Hematopoietic multipotent progenitor cell (in vitro differentiated cells): Measurements from ENCODE around the gene ABLIM3. TPM values are rescaled to one million over a fixed set of nuclear protein-coding genes. Genes with fewer than 3 reads are reported as not detected.

Experiments
- DNase-seq, 3 donors: peaks; one replicate each; pipeline ENCODE4 v3.0.0-alpha.2; 2011 to 2015; ENCODE audit warnings: low read depth in 2 of 3, low spot score in 2 of 3
- total RNA-seq: library from RNA; depleted of rRNA; stranded (reverse); fragments of >200 nt; gene quantifications from one replicate; pipeline ENCODE4 v1.2.3, GENCODE V29; 2012

Gene ABLIM3
- total RNA-seq, 1 donor: 0.27 TPM

- no peak for DNase-seq
Observed at GRCh38 chr5:149301049-149301743, 159.9 kb downstream of the ABLIM3 start.

GRCh38 chr5:149301744-149302380 lies 160.6 kb downstream of the ABLIM3 start:
- DNase-seq: no peak

- DNase-seq: no peak
Observed at GRCh38 chr5:149302641-149303040, 161.3 kb downstream of the ABLIM3 start.

- DNase-seq: no peak
Observed at GRCh38 chr5:149303210-149303609, 161.9 kb downstream of the ABLIM3 start.

- no peak for DNase-seq
Observed at GRCh38 chr5:149304195-149305078, 163.1 kb downstream of the ABLIM3 start.

GRCh38 chr5:149309354-149309753 lies 168.1 kb downstream of the ABLIM3 start:
- DNase-seq: no peak

Other genes starting within 250 kb of the ABLIM3 start
- 2.2 TPM for gene SH3TC2, start 78.4 kb upstream of the ABLIM3 start, total RNA-seq
- 1.9 TPM for gene AFAP1L1, start 130.4 kb downstream of the ABLIM3 start, total RNA-seq
- 4.0 TPM for gene GRPEL2, start 204.0 kb downstream of the ABLIM3 start, total RNA-seq
- 31.2 TPM for gene PCYOX1L, start 216.6 kb downstream of the ABLIM3 start, total RNA-seq
- gene IL17B, start 237.8 kb downstream of the ABLIM3 start, total RNA-seq: not detected